Keratinocyte (primary cell): ENCODE results near the gene MCUR1.

ENCODE experiments used
- EZH2 ChIP-seq: IDR thresholded peaks from one replicate; pipeline ENCODE4 v1.6.1; 2012; ENCODE audit warnings: inconsistent platforms, mild to moderate bottlenecking, low read length, moderate library complexity
- TF ChIP-seq, protein P1 (sequence below), 3 experiments: IDR thresholded peaks in 1 of 3; conservative IDR thresholded peaks in 1 of 3; optimal IDR thresholded peaks in 1 of 3; 2 replicates in 2 of 3; 3 replicates in 1 of 3; pipeline versions ENCODE3 to v1.5.1; 2011; ENCODE audit warnings: low read length in 3 of 3, mild to moderate bottlenecking in 3 of 3, moderate library complexity in 2 of 3, control low read depth in 1 of 3, inconsistent platforms in 1 of 3; ENCODE audit not compliant: insufficient read depth in 2 of 3; ENCODE audit errors: extremely low read depth in 1 of 3

DNA sequence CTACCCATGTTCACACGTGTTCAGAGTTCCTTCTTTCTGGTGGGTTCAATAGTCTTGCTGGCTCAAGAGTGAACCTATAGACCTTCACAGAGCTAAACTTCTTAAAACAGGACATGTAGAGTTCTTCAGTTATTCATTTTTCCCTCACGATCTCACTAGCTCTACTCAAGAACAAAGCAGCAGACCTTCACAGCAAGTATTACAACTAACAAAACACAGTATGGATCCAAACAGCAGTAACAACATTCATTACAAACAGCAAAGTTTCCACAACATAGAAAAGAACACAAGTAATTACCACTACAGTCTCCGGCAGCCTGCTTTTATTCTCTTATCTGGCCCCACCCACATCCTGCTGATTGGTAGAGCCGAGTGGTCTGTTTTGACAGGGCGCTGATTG, 39.5 kb upstream of the MCUR1 start:
- TF ChIP-seq, protein P1, sequence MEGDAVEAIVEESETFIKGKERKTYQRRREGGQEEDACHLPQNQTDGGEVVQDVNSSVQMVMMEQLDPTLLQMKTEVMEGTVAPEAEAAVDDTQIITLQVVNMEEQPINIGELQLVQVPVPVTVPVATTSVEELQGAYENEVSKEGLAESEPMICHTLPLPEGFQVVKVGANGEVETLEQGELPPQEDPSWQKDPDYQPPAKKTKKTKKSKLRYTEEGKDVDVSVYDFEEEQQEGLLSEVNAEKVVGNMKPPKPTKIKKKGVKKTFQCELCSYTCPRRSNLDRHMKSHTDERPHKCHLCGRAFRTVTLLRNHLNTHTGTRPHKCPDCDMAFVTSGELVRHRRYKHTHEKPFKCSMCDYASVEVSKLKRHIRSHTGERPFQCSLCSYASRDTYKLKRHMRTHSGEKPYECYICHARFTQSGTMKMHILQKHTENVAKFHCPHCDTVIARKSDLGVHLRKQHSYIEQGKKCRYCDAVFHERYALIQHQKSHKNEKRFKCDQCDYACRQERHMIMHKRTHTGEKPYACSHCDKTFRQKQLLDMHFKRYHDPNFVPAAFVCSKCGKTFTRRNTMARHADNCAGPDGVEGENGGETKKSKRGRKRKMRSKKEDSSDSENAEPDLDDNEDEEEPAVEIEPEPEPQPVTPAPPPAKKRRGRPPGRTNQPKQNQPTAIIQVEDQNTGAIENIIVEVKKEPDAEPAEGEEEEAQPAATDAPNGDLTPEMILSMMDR (optimal IDR thresholded peaks at IDR 0.05 in 1 of 3, IDR thresholded peaks at IDR 0.05 in 1 of 3, conservative IDR thresholded peaks at IDR 0.05 in 1 of 3; ENCODE audit: extremely low read depth in 1 of 3, insufficient read depth in 2 of 3, low read length in 3 of 3), result no peak
- TF ChIP-seq EZH2, result no peak
